A673 (cell line): Measurements from ENCODE around the gene ETV4.

Source experiments
- EZH2 ChIP-seq: fragments of 200-600 bp; sonication (generic); IDR thresholded peaks from 2 replicates; pipeline ENCODE4 v1.6.1; 2017; ENCODE audit warnings: borderline replicate concordance, low read depth, mild to moderate bottlenecking, mixed read lengths, antibody characterized with exemption, low read length; ENCODE audit not compliant: poor library complexity, severe bottlenecking
- TF ChIP-seq, protein P1 (sequence below): fragments of 300-800, 200-600 bp; sonication (generic); conservative IDR thresholded peaks from 2 replicates; pipeline ENCODE4 v1.5.1; 2017; ENCODE audit warnings: low read depth, mild to moderate bottlenecking, antibody characterized with exemption, low read length, moderate library complexity, mixed read lengths

DNA sequence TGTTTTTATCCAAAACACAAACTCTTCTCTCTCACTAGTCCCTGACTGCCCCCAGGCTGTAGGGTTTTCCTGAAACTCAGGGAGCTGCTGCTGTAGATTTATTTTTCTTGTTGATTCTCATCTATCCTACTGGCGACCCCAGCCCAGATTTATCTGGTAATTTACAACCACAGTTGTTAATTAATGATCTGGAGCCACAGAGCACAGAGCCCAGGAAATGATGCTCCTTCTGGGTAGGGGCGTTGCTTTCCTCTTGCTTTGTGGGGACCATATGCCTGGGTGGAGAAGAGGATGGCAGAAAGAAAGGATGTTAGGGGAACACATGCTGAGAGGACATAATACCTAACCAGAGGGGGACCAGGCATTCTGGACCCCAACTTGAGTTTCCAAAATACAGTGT is 7.4 kb upstream of the ETV4 start:
- TF ChIP-seq, protein P1, sequence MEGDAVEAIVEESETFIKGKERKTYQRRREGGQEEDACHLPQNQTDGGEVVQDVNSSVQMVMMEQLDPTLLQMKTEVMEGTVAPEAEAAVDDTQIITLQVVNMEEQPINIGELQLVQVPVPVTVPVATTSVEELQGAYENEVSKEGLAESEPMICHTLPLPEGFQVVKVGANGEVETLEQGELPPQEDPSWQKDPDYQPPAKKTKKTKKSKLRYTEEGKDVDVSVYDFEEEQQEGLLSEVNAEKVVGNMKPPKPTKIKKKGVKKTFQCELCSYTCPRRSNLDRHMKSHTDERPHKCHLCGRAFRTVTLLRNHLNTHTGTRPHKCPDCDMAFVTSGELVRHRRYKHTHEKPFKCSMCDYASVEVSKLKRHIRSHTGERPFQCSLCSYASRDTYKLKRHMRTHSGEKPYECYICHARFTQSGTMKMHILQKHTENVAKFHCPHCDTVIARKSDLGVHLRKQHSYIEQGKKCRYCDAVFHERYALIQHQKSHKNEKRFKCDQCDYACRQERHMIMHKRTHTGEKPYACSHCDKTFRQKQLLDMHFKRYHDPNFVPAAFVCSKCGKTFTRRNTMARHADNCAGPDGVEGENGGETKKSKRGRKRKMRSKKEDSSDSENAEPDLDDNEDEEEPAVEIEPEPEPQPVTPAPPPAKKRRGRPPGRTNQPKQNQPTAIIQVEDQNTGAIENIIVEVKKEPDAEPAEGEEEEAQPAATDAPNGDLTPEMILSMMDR = no peak
- no peak for TF ChIP-seq EZH2
